GM18520 (cell line): Measurements from ENCODE around the gene PHOSPHO1.

Experiments
- ATAC-seq: cut with Tn5 transposase; IDR thresholded peaks from one replicate; pipeline ENCODE4 v1.9.1; 2021; ENCODE audit not compliant: unreplicated experiment

The PHOSPHO1 gene

GRCh38 chr17:49244839-49245238, 14.3 kb upstream of the PHOSPHO1 start:
- ATAC-seq = no peak

- ATAC-seq = no peak
Measured at GRCh38 chr17:49242813-49243212, 12.2 kb upstream of the PHOSPHO1 start.

- ATAC-seq = no peak
Measured at GRCh38 chr17:49241692-49242397, 11.3 kb upstream of the PHOSPHO1 start.

DNA sequence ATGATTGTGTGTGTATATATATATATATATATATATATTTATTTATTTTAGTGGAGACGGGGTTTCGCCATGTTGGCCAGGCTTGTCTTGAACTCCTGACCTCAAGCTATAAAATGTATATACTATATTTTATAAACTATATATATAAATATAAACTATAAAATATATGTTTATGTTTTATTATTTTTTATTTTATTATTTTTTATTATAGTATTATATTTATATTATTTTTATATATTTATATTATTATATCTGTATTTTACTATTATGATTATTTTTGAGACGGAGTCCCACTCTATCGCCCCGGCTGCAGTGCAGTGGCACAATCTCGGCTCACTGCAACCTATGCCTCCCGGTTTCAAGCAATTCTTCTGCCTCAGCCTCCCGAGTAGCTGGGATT, 10.5 kb upstream of the PHOSPHO1 start:
- no peak for ATAC-seq

GRCh38 chr17:49240619-49241018, 10.0 kb upstream of the PHOSPHO1 start:
- no peak for ATAC-seq

- no peak for ATAC-seq
Measured at GRCh38 chr17:49239963-49240362, 9.4 kb upstream of the PHOSPHO1 start.

GRCh38 chr17:49235896-49236295, 5.3 kb upstream of the PHOSPHO1 start:
- no peak for ATAC-seq

DNA sequence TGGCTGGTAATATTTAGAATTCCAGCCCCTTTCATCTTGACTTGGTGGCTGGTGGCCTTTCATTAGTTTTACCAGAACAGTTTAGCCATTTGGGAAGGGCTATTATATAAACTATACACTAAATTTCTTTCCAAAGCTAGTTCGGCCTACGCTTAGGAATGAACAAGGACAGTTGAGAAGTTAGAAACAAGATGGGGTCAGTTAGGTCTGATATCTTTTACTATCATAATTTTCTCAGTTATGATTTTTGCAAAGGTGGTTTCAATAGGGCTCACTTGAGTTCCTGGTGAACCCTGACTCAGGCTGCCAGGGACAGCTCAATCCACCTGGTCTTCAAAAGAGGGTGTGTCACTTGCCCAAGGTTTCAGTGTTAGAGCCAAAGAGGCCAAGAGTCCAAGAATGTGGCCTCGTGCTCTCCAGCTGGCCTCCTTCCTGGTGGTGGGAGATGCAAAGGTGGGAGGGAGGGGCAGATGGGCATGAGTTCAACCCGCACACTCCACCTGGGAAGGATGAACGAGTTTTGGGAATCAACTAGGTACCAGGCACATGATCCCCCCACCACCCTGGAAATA, 4.0 kb upstream of the PHOSPHO1 start:
- ATAC-seq = no peak

DNA sequence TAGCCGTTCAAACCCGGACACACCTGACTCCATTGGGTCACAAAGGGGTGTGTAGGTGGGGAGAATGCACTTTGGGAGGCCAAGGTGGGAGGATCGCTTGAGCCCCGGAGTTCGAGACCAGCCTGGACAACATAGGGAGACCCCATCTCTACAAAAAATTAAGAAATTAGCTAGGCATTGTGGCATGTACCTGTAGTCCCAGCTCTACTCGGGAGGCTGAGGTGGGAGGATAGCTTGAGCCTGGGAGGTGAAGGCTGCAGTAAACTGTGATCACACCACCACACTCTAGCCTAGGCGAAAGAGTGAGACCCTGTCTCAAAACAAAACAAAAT, 942 bp upstream of the PHOSPHO1 start:
- ATAC-seq = no peak

DNA sequence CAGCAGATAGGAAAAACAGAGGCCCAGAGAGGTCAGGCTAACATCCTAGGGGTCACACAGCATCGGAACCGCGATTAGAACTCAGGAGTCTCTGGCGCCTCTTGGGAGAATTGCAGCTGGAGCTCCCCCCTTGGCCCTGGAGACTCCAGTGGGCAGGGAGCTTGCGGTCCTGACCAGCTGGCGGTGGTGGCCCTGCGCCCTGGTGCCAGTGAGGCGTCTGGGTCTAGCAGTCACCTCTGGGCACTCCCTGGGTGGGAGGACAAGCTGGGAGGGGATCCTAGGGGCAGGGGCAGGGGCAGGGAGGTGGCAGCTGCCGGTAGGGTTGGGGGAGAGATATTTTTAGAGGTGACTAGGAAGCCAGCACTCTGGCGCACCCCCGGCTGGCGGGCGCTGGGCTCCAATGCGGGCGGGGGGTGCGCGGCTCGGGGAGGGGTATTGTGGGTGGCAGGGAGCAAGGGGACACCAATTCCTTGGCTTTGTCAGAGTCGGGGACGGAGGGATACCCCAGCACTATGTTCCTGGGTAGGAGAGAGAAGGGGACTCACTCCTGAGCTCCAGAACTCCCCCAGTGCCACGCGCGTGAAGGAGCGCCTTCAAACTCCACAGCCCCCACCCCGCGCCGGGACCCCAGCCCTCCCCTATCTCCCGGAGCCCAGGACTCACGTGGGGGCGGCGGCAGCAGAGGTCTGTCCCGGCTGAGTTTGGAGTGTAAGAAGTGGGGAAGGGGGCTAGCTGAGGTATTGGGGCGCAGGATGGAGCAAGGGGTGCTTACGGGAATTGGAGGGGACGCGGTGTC, 584 bp downstream of the PHOSPHO1 start:
- no peak for ATAC-seq

DNA sequence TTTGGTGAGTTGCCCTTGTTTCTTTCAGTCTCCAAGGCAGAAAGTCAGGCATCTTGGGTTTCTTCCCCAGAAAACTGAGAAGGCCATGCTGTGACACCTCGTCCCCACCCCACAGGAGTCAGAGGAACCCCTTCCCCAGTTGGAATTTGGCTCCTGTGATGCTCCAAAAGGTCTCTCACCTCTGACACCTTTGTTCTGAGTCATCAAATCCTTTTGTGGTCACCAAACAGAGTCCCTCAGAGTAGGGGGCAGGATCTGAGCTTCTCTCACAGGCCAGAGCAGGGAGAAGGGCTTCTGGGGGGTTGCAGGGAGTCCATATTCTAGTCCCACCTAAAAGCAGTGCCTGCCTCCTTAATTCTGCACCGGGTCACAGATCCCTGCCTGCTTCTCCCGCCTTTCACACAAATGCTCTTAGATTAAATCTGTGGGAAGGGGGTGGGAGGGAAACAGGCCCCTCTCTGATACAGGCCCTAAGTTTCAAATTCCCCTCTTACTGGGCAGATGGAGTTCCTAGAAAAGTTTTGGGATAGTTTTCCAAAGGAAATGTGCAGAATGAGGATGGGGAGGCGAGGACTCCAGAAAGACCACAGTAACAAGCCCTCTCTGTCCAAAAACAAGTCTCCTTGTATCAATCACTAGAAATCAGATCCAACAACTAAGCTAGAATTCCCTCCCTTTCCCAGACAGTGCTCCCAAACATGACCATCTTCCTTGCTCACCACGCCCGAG, 1.3 kb downstream of the PHOSPHO1 start:
- no peak for ATAC-seq

GRCh38 chr17:49227436-49228261, 2.9 kb downstream of the PHOSPHO1 start:
- ATAC-seq = no peak

GRCh38 chr17:49226771-49227435, 3.7 kb downstream of the PHOSPHO1 start:
- no peak for ATAC-seq

DNA sequence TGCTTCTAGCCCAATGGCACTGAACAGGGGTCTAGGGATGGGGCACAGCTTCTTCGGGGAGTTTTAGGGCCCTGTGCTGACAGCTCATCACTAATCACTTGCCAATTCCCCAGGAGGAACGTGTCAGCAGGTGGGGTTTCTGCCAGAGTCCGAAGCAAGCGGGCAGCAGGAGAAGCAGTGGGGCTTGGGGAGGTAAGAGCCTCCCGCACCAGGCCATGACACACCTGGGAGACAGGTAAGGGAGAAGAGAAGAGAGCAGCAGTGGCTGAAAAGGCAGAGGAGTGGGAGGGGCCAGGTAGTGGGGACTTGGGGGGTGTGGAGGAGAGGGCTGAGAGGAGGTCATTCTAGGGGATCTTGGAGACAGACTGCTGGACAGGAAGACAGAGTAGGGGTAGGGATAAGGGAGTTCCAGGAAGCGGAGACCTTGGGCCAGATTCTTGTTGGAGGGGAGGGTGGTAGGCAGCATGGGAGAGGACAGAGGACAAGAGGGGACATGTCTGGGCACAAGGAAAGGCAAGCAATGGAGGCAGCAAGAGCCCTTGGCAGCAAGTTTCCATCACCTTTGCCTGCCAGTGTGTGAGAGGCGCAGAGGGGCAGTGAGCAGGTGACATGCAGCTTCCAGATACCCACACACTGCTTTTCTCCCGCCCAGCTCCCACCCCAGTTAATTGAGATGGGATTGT, 4.9 kb downstream of the PHOSPHO1 start:
- no peak for ATAC-seq

- no peak for ATAC-seq
Measured at GRCh38 chr17:49224997-49225337, 5.6 kb downstream of the PHOSPHO1 start.

- no peak for ATAC-seq
Measured at GRCh38 chr17:49224198-49224996, 6.2 kb downstream of the PHOSPHO1 start.

GRCh38 chr17:49223517-49224197, 6.9 kb downstream of the PHOSPHO1 start:
- ATAC-seq = no peak

DNA sequence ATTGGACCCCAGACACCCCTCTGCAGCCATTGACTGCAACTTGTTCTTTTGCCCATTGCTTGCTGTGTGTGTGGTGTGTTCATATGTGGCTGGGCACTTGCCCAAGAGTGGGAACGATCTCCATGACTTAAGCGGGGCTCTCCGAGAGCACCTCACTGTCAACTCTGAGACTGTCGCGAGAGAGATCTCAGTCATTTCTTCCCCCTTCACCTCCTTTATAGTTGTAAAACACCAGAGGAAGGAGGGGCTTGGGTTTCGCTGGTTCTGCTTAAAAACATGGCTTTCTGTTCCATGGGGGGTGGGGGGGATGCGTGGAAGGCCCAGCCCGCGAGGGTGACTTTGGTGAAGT, 7.4 kb downstream of the PHOSPHO1 start:
- ATAC-seq = no peak

GRCh38 chr17:49219987-49220386, 10.6 kb downstream of the PHOSPHO1 start:
- ATAC-seq = no peak
